Rectal smooth muscle tissue (tissue), 1 donor: Measurements from ENCODE around the gene LRRC42.

ENCODE experiments used
- H3K27ac ChIP-seq: one replicate; pipeline ENCODE4 v1.7.0; 2013; ENCODE audit warnings: low read depth, low read length, inconsistent platforms
- H3K27me3 ChIP-seq: one replicate; pipeline ENCODE4 v1.7.0; 2013; ENCODE audit warnings: low read length; ENCODE audit not compliant: control insufficient read depth, insufficient read depth
- H3K36me3 ChIP-seq: one replicate; pipeline ENCODE4 v1.7.0; 2013; ENCODE audit warnings: low read length; ENCODE audit not compliant: control insufficient read depth, insufficient read depth
- H3K4me1 ChIP-seq: one replicate; pipeline ENCODE4 v1.7.0; 2013; ENCODE audit warnings: low read length; ENCODE audit not compliant: control insufficient read depth, insufficient read depth
- H3K4me3 ChIP-seq: one replicate; pipeline ENCODE4 v1.7.0; 2013; ENCODE audit warnings: low read length
- H3K9ac ChIP-seq: one replicate; pipeline ENCODE4 v1.7.0; 2013; ENCODE audit warnings: low read length

LRRC42 gene

DNA sequence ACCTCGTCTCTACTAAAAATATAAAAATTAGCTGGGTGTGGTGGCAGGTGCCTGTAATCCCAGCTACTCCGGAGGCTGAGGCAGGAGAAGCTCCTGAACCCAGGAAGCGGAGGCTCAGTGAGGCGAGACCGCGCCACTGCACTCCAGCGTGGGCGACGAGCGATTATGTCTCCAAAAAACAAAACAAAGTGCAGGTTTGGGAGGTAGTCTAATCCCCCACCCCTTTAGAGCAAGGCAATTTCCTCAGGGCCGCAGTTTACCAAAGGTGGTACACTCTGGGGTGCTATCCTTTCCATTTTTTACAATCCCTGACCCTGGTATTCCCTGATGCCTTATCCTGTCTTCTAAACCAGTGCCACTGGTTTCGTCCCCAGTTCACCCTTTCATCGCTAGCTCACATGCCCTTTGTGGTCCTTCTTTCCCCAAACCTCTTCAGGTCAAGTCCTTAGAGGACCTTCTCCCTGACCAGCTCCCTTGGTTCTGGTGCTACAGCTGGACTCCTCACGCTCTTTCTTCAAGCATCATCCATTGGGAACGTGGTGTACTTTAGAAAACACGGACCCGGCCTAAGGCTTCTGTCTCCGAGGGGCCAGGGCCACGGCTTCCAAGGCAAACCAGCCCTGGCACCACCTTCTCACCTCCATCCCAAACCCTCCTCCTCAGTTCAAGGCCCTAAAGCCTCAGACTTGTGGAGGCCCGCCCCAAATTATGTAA is 1.5 kb upstream of the LRRC42 start:
- no peaks in the 10 kb centered on the region for H3K27me3 ChIP-seq
- H3K4me1 ChIP-seq = peaks cover 11% of the 10 kb centered on the region
- peak overlapping the region; percentile 49 for H3K9ac ChIP-seq
- no peaks in the 10 kb centered on the region for H3K36me3 ChIP-seq
- peak overlapping the region; percentile 90 for H3K4me3 ChIP-seq
- H3K27ac ChIP-seq = peak overlapping the region; percentile 92

DNA sequence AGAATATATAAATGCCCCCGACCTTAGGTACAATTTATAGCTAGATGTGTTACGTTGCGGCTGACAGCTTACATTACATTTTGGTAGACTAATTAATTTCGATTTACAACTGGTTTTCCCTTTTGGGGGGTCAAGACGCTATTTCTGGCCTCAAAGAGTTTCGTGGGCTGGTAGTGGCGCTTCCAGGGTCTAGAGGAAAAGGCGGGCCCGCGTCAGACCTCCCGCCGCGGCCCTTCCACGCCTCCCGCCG is 1.0 kb upstream of the LRRC42 start:
- Histone ChIP-seq H3K27me3 (no peaks in the 10 kb centered on the region), H3K4me1 (peaks cover 11% of the 10 kb centered on the region), H3K27ac (peak overlapping the region; percentile 92), H3K36me3 (no peaks in the 10 kb centered on the region), H3K4me3 (peak overlapping the region; percentile 90), H3K9ac (peak overlapping the region; percentile 49)

DNA sequence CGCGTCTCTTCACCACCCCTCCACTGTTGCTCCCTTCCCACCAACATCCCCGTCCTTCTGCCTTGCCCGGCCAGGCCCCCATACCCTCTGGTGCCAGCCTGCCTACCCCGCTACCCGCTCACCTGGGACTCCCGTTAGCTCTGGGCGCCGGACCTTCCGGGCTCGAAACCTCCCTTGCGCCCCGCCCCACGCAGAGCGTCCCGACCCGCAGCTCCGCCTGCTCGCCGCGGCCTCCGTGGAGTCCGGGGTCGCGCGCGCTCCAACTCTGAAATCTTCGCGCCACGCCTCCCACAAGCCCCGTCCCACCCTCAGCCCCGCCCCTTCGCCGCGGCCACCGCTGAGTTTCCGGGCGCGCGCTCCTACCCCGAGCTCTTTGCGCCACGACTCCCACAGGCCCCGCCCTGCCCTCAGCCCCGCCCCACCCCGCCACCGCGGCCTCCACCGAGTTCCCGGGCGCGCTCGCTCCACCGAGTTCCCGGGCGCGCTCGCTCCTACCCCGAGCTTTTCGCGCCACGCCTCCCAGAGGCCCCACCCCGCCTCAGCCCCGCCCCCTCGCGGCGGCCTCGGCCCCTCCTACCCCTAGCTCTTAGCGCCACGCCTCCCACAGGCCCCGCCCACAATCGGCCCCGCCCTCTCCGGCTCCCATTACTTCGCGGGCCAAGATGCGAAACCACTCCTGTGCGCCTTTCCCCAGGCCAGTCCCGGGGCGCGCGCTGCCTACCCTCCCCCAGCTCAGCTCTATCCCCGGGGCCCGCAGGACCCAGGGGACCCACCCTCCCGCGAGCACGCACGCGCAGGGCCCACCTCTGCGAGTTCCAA is 508 bp upstream of the LRRC42 start, which contains the start of gene IFT25:
Gene IFT25 (minus strand): TSS at position 267 of the 819 bp plus-strand sequence. CDS start 5,617 bp downstream, outside the sequence.
- Histone ChIP-seq H3K4me3 (peak within 1 kb of the TSS; percentile 90), H3K4me1 (peaks cover 11% of the 10 kb centered on the region), H3K27ac (peak within 1 kb of the TSS; percentile 92), H3K9ac (peak within 1 kb of the TSS; percentile 49), H3K36me3 (no peaks in the 10 kb centered on the region), H3K27me3 (no peaks in the 10 kb centered on the region)

DNA sequence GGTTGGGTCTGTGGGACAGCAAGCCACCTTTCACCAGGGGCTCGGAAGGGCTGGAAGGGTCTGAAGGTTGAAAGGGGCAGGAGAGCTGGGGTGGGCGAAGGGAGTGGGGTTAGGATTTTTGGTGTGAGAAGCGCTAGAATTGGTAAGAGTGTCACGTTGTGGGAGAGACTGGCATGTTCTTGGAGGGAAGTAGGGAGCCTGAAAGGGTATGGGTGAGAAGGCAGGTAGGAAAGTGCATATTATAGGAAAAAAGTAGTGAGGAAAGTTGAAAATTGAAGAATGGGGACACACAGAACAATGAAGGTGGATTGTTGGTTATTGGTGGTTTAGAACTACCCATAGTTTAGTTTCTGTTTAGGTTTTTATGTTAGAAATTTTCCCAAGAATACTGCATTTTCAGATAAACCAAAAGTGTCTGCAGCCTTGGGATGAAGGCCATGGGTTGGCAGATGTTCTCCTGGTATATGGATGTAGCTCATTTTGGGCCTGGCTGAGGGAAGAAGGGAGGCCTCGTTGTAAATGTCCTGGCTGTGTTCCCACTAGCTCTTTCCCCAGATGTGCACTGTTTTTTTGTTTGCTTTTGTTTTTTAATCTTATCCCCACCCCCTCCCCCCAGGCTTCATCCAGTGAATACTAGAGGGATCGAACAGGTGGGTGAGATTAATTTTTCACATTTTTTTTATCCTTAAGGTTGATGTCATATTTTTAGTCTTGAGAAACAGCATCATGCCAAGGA is 1.2 kb downstream of the LRRC42 start:
- Histone ChIP-seq H3K9ac (no peak overlapping the region), H3K4me1 (peaks cover 11% of the 10 kb centered on the region), H3K36me3 (peaks cover 3% of the 10 kb centered on the region), H3K27me3 (no peaks in the 10 kb centered on the region), H3K27ac (peak overlapping the region; percentile 88), H3K4me3 (peak overlapping the region; percentile 73)

DNA sequence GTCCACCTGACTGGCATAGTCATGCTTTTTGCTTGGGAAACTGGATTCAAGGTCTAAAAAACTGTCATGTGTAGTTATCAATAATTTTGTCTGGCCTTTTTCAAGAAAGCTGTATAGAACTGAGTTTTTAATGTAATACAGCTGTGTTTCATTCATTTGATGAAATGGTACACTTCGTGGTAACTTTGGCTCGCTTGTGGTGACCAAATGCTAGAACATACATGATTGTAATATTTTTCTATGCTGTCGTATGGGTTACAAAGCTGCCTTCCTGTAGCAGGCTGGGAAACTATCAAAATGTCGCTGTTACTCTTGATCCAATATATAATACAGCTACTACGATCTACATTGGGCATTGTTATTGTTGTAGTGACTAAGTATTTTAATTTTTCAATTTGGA is 2.1 kb downstream of the LRRC42 start:
- Histone ChIP-seq H3K27me3 (no peaks in the 10 kb centered on the region), H3K36me3 (peaks cover 3% of the 10 kb centered on the region), H3K9ac (no peak overlapping the region), H3K4me3 (no peak overlapping the region), H3K27ac (no peak overlapping the region), H3K4me1 (peaks cover 11% of the 10 kb centered on the region)

DNA sequence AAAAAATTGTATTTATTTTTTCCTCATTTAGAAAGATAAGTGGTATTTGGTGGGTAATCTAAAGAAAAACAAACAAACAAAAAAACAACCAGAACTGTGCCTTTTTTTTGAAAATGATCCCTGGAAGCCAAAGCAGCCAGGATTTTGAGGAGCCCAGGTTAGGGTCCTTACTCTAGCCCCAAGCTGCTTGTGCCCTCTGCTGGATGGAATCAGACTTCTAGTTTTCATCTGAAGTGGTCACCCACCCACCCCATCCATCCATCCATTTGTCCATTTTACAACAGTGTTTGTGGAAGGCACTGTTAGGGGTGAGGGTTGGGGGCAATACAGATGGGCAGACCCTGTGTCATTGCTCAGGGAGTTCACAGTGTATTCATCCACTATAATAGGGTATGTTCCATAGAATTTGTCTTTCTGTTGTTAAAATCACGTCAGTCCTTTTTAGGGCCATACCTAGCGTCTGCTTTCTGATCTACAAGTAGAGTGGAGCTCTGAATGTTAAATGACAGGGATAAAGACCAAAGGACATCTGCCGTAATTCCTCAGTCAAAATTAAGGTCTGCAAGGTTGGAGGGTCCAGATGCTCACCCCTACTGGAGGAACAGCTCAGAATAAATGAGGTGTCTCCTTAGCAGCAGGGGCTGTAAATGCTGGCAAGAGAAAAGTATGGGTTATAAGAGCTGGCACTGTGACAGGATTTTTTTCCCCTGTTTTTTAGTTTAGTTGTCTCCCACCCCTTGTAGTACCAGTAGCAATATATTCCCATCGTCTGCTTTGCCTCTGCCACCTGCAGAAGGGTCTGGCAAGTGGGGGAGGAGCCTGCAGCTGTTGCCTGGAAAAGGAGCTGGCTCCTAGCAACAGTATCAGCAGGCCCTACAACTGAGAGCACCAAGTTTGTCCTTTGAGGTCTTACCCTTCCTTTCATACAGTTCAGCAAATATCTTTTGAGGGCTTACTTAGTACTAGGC is 3.2 kb downstream of the LRRC42 start:
- H3K36me3 ChIP-seq = peaks cover 3% of the 10 kb centered on the region
- H3K9ac ChIP-seq = no peak overlapping the region
- H3K27me3 ChIP-seq = no peaks in the 10 kb centered on the region
- H3K4me1 ChIP-seq = peaks cover 15% of the 10 kb centered on the region
- no peak overlapping the region for H3K4me3 ChIP-seq
- no peak overlapping the region for H3K27ac ChIP-seq

DNA sequence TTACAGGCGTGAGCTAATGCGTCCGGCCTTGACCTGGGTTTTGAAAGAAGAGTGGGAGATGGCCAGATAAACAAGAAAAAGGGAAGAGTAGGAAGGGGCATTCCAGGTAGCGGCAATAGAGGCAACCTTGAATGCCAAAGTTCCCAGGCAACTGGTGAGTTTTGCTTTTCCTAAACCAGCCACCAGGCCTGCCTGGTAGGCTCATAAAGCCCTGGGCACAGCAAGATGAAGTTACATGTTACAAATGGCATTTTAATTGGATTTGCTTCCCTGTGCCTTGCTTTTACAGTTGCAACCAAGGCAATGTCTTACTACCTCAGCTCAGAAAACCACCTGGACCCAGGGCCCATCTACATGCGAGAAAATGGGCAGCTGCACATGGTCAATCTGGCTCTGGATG is 5.5 kb downstream of the LRRC42 start:
- Histone ChIP-seq H3K36me3 (peaks cover 3% of the 10 kb centered on the region), H3K9ac (no peak overlapping the region)

DNA sequence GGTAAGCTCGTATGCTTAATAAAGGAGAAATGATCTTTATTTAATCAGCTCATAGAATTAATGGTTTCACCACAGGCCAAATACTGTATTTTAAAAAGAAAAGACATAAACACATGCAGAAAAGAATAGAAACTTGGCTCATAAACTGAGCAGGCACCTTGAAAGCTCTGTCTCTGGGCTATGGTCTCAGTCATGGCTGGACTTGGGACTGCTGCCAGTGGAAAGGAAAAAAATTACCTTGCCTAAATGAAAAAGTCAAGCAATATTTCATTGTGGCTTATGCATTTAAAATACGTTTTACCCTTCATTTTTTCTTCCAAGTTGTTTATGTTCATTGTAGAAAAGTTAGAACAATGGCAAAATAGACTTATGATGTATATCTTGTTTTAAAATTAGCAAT is 8.0 kb downstream of the LRRC42 start:
- Histone ChIP-seq H3K36me3 (peaks cover 3% of the 10 kb centered on the region), H3K9ac (no peak overlapping the region), H3K27me3 (no peaks in the 10 kb centered on the region), H3K27ac (no peak overlapping the region), H3K4me1 (peaks cover 14% of the 10 kb centered on the region), H3K4me3 (peak overlapping the region; percentile 15)

More for the DNA sequence above, 5.5 kb downstream of the LRRC42 start:
- Histone ChIP-seq H3K27me3 (no peaks in the 10 kb centered on the region), H3K4me3 (no peak overlapping the region), H3K27ac (no peak overlapping the region), H3K4me1 (peaks cover 15% of the 10 kb centered on the region)

DNA sequence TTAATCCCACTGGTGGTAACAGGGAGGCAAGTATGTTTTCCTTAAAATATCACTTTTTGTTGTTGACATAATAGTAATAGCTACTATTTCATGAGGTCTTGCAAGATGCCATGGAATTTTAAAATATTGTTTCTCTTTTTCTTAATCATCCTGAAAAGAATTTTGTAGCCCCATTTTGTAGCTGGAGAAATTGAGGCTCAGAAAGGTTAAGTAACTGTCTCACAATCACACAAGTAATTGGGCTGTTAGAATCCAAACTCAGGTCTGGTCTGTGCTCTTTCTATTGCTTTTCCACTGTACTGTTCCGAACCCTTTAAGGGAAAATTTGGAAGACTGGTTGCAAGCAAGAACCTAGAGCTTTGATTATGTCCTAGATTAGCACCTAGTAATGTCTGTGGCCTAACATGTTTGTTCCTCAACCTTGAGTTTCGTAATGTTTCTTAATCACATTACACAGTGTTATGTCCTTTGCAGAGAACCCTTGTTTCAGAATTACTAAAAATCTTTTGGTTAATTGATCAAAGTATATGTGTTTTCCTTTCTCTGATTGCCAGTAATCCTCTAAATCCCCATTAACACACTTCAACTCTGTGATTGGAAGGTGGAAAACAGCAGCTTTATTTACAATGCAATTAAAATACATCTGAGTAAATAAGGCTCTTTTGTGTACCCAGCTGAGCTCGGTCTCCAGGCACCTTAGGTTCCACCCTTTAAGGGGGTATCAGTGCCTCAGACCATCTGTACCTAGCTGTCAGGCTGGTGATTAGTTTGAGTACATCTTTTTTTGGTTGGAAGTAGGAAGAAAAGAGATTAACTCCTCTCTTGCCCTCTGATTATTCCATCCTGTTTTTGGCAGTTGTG is 10.4 kb downstream of the LRRC42 start:
- H3K9ac ChIP-seq = no peak overlapping the region
- H3K4me3 ChIP-seq = no peak overlapping the region
- peaks cover 14% of the 10 kb centered on the region for H3K4me1 ChIP-seq
- H3K27ac ChIP-seq = no peak overlapping the region
- H3K27me3 ChIP-seq = no peaks in the 10 kb centered on the region
- H3K36me3 ChIP-seq = peaks cover 9% of the 10 kb centered on the region

DNA sequence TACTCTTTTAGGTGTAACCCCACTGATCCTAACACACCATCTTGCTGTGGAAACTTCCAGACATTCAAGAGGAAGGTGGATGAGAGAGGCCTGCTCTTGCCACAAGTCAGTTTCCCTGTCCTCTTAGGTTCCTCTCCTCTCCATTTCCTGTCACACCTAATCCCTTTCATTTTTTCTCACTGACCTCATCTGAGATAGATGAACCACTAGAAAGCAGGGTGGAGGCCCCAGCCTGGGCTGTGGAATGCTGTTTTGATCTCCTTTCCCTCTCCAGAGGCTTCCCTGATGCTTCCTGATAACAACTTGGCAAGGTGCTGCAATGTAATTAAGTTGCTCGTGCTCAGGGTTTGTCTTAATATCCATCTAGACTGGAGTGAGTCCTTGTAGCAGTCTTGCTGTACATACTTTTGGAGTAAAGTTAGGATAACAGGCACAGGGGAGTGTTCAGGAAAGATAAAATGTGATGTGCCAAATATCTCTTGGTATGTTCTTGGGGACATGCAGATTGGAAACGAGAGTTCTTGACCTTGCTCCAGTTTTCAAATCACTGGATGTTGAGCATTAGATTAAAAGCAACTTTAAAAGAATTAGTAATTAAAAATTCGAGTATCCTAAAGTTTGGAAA is 11.2 kb downstream of the LRRC42 start:
- H3K9ac ChIP-seq = no peak overlapping the region
- H3K27ac ChIP-seq = no peak overlapping the region
- H3K4me1 ChIP-seq = peaks cover 14% of the 10 kb centered on the region
- peaks cover 6% of the 10 kb centered on the region for H3K36me3 ChIP-seq
- no peaks in the 10 kb centered on the region for H3K27me3 ChIP-seq
- no peak overlapping the region for H3K4me3 ChIP-seq
